Retinal pigment epithelial cell (primary cell): ENCODE measurements around the gene POU3F4.

ENCODE experiments used
- DNase-seq: peaks from one replicate; pipeline ENCODE4 v3.0.0-alpha.2; 2010; ENCODE audit warnings: low read depth
- H3K4me3 ChIP-seq: 2 replicates; pipeline ENCODE4 v1.5.1; 2011; ENCODE audit warnings: mild to moderate bottlenecking, low read length, control low read depth, moderate library complexity
- TF ChIP-seq, protein P1 (sequence below): conservative IDR thresholded peaks from 2 replicates; pipeline ENCODE4 v1.5.1; 2011; ENCODE audit warnings: low read depth, low read length, control low read depth, inconsistent platforms

POU3F4 gene

DNA sequence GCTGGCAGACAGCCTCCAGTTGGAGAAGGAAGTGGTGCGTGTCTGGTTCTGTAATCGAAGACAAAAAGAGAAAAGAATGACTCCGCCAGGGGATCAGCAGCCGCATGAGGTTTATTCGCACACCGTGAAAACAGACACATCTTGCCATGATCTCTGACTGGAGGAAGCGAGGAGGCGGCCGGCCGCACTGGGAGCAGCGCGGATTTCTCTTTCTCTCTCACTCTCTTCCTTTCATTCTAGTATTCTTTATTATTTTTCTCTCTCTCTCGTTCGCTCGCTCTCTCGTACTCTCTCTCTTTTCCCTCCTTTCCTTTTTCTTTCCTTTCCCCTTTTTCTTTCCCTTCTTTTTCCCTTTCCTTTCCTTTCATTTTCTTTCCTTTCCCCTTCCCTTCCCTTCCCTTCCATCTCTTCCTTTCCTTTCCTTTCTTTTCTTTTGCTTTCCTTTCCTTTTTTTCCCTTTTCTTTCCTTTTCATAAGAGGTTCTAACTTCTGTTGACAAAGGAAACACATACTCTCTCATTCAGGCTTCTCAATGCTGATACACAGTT is 1.2 kb downstream of the POU3F4 start:
- no peak overlapping the region for H3K4me3 ChIP-seq
- TF ChIP-seq, protein P1, sequence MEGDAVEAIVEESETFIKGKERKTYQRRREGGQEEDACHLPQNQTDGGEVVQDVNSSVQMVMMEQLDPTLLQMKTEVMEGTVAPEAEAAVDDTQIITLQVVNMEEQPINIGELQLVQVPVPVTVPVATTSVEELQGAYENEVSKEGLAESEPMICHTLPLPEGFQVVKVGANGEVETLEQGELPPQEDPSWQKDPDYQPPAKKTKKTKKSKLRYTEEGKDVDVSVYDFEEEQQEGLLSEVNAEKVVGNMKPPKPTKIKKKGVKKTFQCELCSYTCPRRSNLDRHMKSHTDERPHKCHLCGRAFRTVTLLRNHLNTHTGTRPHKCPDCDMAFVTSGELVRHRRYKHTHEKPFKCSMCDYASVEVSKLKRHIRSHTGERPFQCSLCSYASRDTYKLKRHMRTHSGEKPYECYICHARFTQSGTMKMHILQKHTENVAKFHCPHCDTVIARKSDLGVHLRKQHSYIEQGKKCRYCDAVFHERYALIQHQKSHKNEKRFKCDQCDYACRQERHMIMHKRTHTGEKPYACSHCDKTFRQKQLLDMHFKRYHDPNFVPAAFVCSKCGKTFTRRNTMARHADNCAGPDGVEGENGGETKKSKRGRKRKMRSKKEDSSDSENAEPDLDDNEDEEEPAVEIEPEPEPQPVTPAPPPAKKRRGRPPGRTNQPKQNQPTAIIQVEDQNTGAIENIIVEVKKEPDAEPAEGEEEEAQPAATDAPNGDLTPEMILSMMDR: no peak
- DNase-seq: no peak

DNA sequence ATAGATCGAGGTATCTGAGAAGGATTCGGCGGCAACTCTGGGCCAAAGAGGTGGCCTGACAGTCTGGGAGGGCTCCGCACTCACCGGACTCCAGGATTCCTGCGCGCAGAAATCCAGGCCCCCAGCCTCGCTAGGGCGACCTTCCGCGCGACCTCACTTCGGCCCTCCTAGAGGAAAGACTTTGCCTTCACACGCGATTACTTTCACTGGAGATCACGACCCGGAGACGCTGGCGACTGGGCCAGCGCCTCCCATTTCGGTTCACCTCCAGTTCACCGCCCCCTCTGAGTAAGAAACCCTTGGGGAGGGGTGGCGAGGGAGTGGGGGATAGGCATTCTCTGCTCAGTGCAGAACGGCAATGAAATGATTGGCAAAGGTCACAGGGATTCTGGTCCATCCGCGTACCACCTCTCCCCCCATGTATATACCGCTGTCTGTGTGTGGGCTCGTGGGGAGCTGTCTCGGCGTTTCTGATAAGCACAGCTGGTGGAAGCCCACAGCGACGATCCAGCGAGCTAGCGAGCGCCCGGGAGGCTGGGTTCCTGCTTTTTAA is 2.5 kb downstream of the POU3F4 start:
- no peak for DNase-seq
- TF ChIP-seq, protein P1: no peak
- no peak overlapping the region for H3K4me3 ChIP-seq

DNA sequence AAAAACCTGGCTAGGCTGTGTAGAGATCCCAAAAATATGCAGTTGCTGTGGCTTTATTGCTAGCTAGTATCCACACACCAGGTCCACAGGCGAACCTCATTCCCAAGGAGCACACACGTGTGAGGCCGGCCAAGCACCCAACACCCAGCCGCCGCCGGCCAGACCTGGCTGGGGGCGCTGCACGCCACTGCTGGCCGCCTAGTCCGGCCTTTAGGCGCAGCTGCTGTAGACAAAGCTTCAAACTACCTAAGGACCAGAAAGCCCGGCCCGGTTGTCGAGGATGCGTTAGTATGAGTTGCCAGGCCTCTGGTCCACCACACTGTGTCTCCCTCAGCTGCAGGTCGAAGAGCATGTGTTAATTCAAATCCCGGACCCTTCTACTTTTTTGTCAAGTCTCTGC is 3.1 kb downstream of the POU3F4 start:
- no peak for DNase-seq
- H3K4me3 ChIP-seq: no peak overlapping the region
- TF ChIP-seq, protein P1: no peak

DNA sequence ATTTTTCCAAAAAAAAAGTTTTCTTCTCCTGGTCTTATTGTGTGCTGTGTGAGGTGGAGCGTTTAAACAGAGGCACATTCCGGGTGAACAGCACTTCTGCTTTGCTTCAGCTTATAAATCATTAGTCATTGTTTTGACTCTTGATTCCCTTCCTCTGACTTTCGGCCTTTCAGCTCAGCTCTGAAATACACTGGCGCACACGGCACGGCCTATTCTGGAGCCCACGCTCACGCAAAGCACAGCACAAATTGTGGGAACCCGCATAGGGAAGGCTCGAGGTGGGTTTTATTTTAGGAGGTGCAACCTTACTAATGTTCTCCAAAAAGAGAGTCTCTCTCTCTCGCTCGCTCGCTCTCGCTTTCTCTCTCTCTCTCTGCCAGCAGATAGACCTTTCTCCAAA is 4.0 kb downstream of the POU3F4 start:
- H3K4me3 ChIP-seq: no peak overlapping the region
- no peak for DNase-seq
- TF ChIP-seq, protein P1: no peak

DNA sequence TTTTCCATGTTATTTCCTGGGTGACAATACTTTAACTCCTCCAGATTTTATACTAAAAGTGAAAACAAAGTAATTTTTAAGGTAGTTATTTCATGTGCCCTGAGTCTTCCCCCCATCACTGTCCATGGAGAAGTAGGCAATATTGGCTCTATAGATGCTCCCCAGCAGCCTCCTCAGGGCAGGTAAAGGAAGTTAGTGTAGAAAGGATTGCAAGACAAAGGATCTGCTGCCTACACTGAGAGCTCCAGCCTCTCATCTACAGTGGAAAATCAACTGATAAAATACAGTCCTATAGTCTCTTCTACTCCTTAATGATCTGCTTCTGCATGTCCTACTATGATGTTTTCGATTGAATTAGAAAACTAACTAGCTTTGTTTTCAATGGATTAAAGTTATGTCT is 8.5 kb downstream of the POU3F4 start:
- DNase-seq: no peak
- TF ChIP-seq, protein P1: no peak
- no peak overlapping the region for H3K4me3 ChIP-seq

DNA sequence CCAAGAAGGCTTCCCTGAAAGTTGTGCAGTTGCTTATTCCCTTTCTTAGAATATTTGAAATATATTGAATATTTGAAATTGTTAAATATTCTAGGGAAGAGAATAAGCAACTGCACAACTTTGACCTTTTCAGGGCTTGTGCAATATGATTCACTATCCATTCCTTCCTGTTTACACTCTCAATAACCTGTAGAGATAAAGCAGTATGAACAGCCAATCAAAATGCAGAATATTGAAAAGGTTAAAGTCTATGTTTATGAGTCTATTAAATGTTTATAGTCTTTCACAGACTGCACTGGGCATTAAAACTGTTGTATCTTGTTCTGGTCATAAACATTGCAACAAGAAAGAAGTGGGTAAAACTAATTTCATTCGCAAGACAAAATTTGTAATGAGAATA is 13.8 kb downstream of the POU3F4 start:
- no peak for DNase-seq
- no peak overlapping the region for H3K4me3 ChIP-seq
- TF ChIP-seq, protein P1: no peak

DNA sequence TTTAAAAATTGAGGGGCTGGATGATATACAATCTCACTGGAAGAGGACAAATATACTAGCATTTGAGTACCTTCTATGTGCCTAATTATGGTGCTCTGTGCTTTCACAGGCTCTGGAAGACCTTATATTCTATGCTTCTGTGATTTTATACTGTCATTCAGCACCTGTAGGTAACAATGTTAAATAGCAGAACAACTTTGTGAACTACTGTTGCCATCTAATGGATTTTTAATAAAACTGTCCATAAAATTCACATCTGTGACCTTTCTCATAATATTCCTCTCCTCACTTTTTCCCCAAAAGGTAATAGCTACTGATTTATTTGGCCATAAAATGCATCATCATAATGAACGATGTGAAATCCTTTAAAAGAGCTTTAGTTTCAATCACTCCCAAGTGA is 21.9 kb downstream of the POU3F4 start:
- no peak for DNase-seq
- H3K4me3 ChIP-seq: no peak overlapping the region
- TF ChIP-seq, protein P1: no peak
